ENCODE data around the gene CMIP. TPM values are rescaled to one million over a fixed set of nuclear protein-coding genes. Genes with fewer than 3 reads are reported as not detected.
"Not testable (repeated sequence)": the region's sequence is repeated elsewhere in the genome, so short reads cannot be mapped to it uniquely, and the experiment has no call there.

Gene CMIP
- total RNA-seq, 1 experiment from 2014 or later = 12.7 TPM

DNA sequence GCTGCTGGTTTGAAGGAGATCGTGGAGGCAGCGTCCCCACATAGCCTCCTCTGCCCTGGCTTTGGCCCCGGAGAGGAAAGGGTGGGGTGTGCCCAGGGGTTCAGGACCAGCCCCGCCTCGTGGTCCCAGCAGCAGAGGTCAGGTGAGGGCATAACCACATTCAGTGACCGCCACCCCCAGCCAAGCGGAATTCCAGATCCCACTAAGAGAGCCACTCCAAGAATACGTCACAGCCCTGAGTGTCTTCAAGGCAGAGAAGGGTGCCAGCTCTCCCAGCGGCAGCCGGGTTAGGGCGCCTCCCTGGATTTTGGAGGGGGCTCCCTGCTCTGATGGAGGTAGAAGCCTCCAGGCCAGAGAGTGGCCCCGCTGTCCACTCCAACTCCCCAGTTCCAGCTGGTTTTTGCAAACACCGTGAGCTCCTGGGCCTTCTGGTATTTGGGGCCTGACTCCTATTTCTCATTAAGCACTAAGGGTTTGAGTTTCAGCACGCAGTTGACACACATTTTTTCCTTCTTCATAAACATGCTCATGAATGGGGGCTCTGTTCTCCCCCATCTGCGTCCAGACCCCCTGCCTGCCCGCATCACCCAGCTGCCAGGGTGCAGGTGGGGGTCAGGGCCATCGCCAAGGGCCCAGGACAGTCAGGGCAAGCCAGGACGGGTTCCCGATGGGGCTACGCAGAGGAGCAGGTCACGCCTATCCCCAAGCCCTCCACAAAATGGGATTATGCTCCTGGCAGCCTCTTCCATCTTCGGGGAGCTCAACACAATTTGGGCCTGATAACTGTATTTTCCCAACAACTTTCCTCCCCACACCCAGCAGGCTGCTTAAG, 236.1 kb downstream of the CMIP start:
- Histone ChIP-seq H3K9ac (ENCODE audit: low read length) (no peak overlapping the region), H3K36me3 (ENCODE audit: insufficient read depth, low read length) (no peaks in the 10 kb centered on the region), H3K9me3 (ENCODE audit: low read length) (no peaks in the 10 kb centered on the region), H3K27me3 (ENCODE audit: low read length) (no peaks in the 10 kb centered on the region), H3K4me2 (ENCODE audit: low read depth, low read length, poor library complexity, severe bottlenecking) (no peak overlapping the region), H3K27ac (ENCODE audit: low read length) (no peak overlapping the region), H3K9me2 (replicated peaks; ENCODE audit: insufficient read depth, low read length) (no peaks in the 10 kb centered on the region), H2AFZ (ENCODE audit: low read length) (no peak overlapping the region), H3K79me2 (ENCODE audit: low read length) (no peaks in the 10 kb centered on the region), H3K4me3 (ENCODE audit: low read length) (no peak overlapping the region), H3K4me1 (ENCODE audit: low read length) (no peaks in the 10 kb centered on the region), H4K20me1 (ENCODE audit: insufficient read depth, low read depth, low read length) (0 out of 2 replicates have a peak, but pooled peaks cover 4% of the 10 kb centered on the region)
- no peak for DNase-seq

DNA sequence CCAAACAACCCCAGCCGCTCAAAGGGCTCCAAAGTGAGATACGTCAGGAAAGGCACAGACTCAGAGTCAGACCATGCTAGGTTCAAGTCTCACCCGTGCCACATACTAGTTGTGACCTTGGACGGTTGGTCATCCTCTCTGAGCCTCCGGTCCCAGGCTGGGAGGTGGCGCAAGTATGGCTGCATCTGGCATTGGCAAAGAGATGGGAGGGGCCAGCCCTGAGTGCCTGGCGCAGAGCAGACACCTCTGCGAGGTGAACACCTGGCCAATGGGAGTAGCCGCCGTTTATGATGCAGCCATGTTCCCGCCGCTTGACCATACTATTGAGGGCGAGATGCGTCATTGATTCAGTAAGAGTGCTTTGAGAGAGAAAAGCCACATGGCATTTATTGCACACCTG, 236.7 kb downstream of the CMIP start:
- no peaks in the 10 kb centered on the region for H3K36me3 ChIP-seq (ENCODE audit: insufficient read depth, low read length)
- H3K9me2 ChIP-seq (replicated peaks; ENCODE audit: insufficient read depth, low read length) = no peaks in the 10 kb centered on the region
- H3K79me2 ChIP-seq (ENCODE audit: low read length) = no peaks in the 10 kb centered on the region
- DNase-seq = no peak
- no peak overlapping the region for H2AFZ ChIP-seq (ENCODE audit: low read length)
- H3K9me3 ChIP-seq (ENCODE audit: low read length) = no peaks in the 10 kb centered on the region
- H3K9ac ChIP-seq (ENCODE audit: low read length) = no peak overlapping the region
- H3K4me1 ChIP-seq (ENCODE audit: low read length) = no peaks in the 10 kb centered on the region
- no peak overlapping the region for H3K27ac ChIP-seq (ENCODE audit: low read length)
- H3K27me3 ChIP-seq (ENCODE audit: low read length) = no peaks in the 10 kb centered on the region
- no peak overlapping the region for H3K4me3 ChIP-seq (ENCODE audit: low read length)
- H3K4me2 ChIP-seq (ENCODE audit: low read depth, low read length, poor library complexity, severe bottlenecking) = no peak overlapping the region
- H4K20me1 ChIP-seq (ENCODE audit: insufficient read depth, low read depth, low read length) = 0 out of 2 replicates have a peak, but pooled peaks cover 4% of the 10 kb centered on the region

DNA sequence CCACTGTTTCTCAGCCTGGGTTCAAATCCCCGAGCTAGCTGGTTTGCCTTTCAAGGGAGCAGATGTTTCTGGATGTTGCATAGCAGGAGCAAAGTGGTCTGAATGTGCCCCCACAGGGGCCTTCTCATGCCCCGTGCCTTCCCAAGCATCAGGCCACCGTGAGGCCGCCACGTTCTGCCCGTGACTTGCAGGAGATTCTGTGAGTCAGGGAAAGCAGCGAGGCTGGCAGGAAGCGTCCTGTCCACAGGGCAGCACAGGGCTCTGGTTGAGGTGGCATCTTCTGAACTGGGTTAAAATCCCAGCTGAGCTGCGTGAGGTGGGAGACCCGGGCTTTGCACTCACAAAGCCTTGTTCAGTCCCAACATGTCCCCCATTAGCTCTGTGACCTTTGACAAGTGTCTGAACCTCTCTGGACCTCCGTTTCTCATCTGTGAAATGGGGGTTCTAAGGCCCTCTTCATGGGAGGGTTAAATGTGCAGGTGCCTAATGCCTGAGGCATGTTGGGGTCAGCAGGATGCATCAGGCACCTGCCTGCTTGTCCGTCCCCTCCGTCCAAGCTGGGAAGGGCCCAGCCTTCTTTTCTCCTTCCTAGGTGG, 239.7 kb downstream of the CMIP start:
- DNase-seq = no peak
- no peaks in the 10 kb centered on the region for H3K4me1 ChIP-seq (ENCODE audit: low read length)
- no peaks in the 10 kb centered on the region for H3K27me3 ChIP-seq (ENCODE audit: low read length)
- H4K20me1 ChIP-seq (ENCODE audit: insufficient read depth, low read depth, low read length) = 0 out of 2 replicates have a peak, but pooled peaks cover 4% of the 10 kb centered on the region
- no peaks in the 10 kb centered on the region for H3K9me3 ChIP-seq (ENCODE audit: low read length)
- H3K79me2 ChIP-seq (ENCODE audit: low read length) = no peaks in the 10 kb centered on the region
- H3K27ac ChIP-seq (ENCODE audit: low read length) = no peak overlapping the region
- H2AFZ ChIP-seq (ENCODE audit: low read length) = no peak overlapping the region
- H3K4me3 ChIP-seq (ENCODE audit: low read length) = no peak overlapping the region
- no peaks in the 10 kb centered on the region for H3K36me3 ChIP-seq (ENCODE audit: insufficient read depth, low read length)
- H3K4me2 ChIP-seq (ENCODE audit: low read depth, low read length, poor library complexity, severe bottlenecking) = no peak overlapping the region
- no peaks in the 10 kb centered on the region for H3K9me2 ChIP-seq (replicated peaks; ENCODE audit: insufficient read depth, low read length)
- no peak overlapping the region for H3K9ac ChIP-seq (ENCODE audit: low read length)

DNA sequence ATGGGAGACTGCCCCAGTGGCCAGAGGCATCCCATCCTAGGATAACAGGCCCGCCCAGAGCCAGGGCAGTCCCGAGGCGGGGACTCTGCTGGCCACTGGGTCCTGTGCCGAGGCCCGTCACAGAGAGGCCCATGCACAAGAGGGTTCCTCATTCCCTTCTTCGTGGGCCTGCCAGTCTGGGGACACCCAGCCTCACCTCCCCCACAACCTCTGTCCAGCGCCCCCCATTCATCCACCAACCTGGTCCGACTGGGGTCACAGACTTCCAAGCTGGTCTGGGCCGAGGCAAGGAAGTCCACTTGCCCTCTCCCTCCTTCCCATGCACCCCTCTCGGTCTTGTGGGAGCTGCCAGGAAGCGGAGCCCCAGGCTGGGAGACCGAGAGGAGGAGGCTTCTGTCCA, 240.3 kb downstream of the CMIP start:
- DNase-seq = no peak
- no peak overlapping the region for H3K4me2 ChIP-seq (ENCODE audit: low read depth, low read length, poor library complexity, severe bottlenecking)
- no peaks in the 10 kb centered on the region for H3K27me3 ChIP-seq (ENCODE audit: low read length)
- H3K9me3 ChIP-seq (ENCODE audit: low read length) = no peaks in the 10 kb centered on the region
- no peaks in the 10 kb centered on the region for H3K79me2 ChIP-seq (ENCODE audit: low read length)
- H2AFZ ChIP-seq (ENCODE audit: low read length) = no peak overlapping the region
- H3K4me1 ChIP-seq (ENCODE audit: low read length) = no peaks in the 10 kb centered on the region
- no peak overlapping the region for H3K9ac ChIP-seq (ENCODE audit: low read length)
- no peak overlapping the region for H3K4me3 ChIP-seq (ENCODE audit: low read length)
- no peaks in the 10 kb centered on the region for H3K9me2 ChIP-seq (replicated peaks; ENCODE audit: insufficient read depth, low read length)
- no peak overlapping the region for H3K27ac ChIP-seq (ENCODE audit: low read length)
- H3K36me3 ChIP-seq (ENCODE audit: insufficient read depth, low read length) = no peaks in the 10 kb centered on the region
- 0 out of 2 replicates have a peak, but pooled peaks cover 4% of the 10 kb centered on the region for H4K20me1 ChIP-seq (ENCODE audit: insufficient read depth, low read depth, low read length)

DNA sequence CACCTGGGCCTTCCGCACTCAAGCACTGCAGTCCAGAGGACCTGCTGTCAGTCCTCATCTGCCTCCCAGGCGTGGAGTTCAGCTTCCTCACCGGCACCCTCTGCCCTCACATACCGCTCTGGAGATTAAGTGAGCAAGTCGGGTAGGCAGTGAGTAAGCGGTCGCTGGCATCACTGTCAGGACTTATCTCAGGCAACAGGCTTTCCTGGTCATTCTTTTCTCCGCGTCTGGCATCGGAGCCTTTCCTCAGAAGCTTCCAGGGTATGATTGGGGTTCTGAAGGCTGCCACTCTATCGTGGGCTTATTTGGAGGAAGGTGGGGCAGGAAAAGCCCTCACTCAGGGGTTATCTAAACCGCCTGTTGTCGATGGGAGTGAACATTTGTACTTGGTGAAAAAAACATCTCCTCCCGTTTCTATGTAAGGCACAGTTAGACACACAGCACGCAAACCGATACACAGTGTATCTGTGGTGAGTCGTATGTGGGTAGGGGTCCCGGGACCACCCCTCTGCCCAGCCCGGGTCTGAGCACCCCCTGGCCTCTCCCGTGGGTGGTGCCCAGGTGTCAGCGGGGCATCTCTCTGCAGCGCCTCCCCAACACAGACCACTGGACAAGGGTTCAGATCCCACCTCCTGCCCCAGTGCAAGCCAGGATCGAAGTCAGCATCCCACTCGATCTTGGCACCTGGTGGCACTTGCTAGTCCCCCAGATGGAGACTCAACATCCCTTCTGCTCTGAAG, 242.0 kb downstream of the CMIP start:
- Histone ChIP-seq H2AFZ (ENCODE audit: low read length) (no peak overlapping the region), H3K9me2 (replicated peaks; ENCODE audit: insufficient read depth, low read length) (no peaks in the 10 kb centered on the region), H3K4me2 (ENCODE audit: low read depth, low read length, poor library complexity, severe bottlenecking) (no peak overlapping the region), H4K20me1 (ENCODE audit: insufficient read depth, low read depth, low read length) (0 out of 2 replicates have a peak, but pooled peaks cover 4% of the 10 kb centered on the region), H3K27ac (ENCODE audit: low read length) (no peak overlapping the region), H3K79me2 (ENCODE audit: low read length) (no peaks in the 10 kb centered on the region), H3K9me3 (ENCODE audit: low read length) (no peaks in the 10 kb centered on the region), H3K27me3 (ENCODE audit: low read length) (no peaks in the 10 kb centered on the region), H3K36me3 (ENCODE audit: insufficient read depth, low read length) (no peaks in the 10 kb centered on the region), H3K4me3 (ENCODE audit: low read length) (no peak overlapping the region), H3K9ac (ENCODE audit: low read length) (no peak overlapping the region), H3K4me1 (ENCODE audit: low read length) (no peaks in the 10 kb centered on the region)
- DNase-seq = no peak

DNA sequence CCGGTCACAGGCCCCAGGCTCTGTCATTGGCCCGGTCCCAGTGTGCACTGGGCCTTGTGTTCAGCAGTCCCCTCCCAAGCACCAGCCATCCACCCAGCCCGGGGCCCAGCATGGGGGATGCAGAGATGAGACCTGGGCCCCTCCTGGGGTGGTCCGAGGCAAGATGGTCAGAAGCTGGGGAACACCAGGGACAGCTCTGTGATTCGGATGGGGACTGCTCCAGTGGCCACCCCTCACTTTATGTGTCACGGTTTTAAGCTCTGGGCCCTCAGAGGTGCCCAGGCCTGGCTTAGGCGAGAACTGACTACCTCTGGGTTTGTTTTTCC, 242.5 kb downstream of the CMIP start:
- Histone ChIP-seq H3K9me3 (ENCODE audit: low read length) (no peaks in the 10 kb centered on the region), H2AFZ (ENCODE audit: low read length) (no peak overlapping the region), H3K27me3 (ENCODE audit: low read length) (no peaks in the 10 kb centered on the region), H3K27ac (ENCODE audit: low read length) (no peak overlapping the region), H3K9me2 (replicated peaks; ENCODE audit: insufficient read depth, low read length) (no peaks in the 10 kb centered on the region), H3K79me2 (ENCODE audit: low read length) (no peaks in the 10 kb centered on the region), H3K36me3 (ENCODE audit: insufficient read depth, low read length) (no peaks in the 10 kb centered on the region), H3K4me3 (ENCODE audit: low read length) (no peak overlapping the region), H4K20me1 (ENCODE audit: insufficient read depth, low read depth, low read length) (0 out of 2 replicates have a peak, but pooled peaks cover 4% of the 10 kb centered on the region), H3K9ac (ENCODE audit: low read length) (no peak overlapping the region), H3K4me1 (ENCODE audit: low read length) (no peaks in the 10 kb centered on the region), H3K4me2 (ENCODE audit: low read depth, low read length, poor library complexity, severe bottlenecking) (no peak overlapping the region)
- no peak for DNase-seq

DNA sequence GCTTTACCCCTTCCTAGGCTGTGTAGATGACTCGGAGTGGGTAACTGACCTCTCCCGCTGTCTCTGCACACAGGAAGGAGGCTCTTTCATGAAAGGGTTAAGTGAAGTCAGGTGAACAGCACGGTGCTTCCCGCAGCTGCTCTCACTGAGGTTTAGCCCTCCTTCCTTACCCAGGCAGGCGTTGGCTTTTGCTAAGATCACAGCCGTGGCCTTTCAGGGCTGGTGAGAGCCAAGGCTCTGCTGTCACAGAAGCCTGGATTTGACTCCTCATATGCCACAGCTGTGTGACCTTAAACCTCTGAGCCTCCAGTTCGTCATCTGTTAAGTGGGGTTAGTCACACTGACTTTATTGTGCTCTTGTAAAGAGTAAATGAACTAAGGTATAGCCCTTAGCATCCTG, 243.6 kb downstream of the CMIP start:
- Histone ChIP-seq H3K4me3 (ENCODE audit: low read length) (no peak overlapping the region), H3K4me2 (ENCODE audit: low read depth, low read length, poor library complexity, severe bottlenecking) (no peak overlapping the region), H2AFZ (ENCODE audit: low read length) (no peak overlapping the region), H3K9me2 (replicated peaks; ENCODE audit: insufficient read depth, low read length) (no peaks in the 10 kb centered on the region), H3K36me3 (ENCODE audit: insufficient read depth, low read length) (no peaks in the 10 kb centered on the region), H3K27me3 (ENCODE audit: low read length) (no peaks in the 10 kb centered on the region), H3K9ac (ENCODE audit: low read length) (no peak overlapping the region), H3K4me1 (ENCODE audit: low read length) (no peaks in the 10 kb centered on the region), H3K79me2 (ENCODE audit: low read length) (no peaks in the 10 kb centered on the region), H3K9me3 (ENCODE audit: low read length) (no peaks in the 10 kb centered on the region), H3K27ac (ENCODE audit: low read length) (no peak overlapping the region), H4K20me1 (ENCODE audit: insufficient read depth, low read depth, low read length) (0 out of 2 replicates have a peak, but pooled peaks cover 4% of the 10 kb centered on the region)
- DNase-seq = no peak

DNA sequence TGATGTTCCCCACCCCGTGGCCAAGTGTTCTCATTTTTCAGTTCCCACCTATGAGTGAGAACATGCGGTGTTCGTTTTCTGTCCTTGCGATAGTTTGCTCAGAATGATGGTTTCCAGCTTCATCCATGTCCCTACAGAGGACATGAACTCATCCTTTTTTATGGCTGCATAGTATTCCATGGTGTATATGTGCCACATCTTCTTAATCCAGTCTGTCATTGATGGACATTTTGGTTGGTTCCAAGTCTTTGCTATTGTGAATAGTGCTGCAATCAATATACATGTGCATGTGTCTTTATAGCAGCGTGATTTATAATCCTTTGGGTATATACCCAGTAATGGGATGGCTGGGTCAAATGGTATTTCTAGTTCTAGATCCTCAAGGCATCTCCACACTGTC, 244.2 kb downstream of the CMIP start:
- not testable (repeated sequence) for H2AFZ ChIP-seq (ENCODE audit: low read length); H3K4me1 ChIP-seq (ENCODE audit: low read length); DNase-seq; H3K4me3 ChIP-seq (ENCODE audit: low read length); H3K4me2 ChIP-seq (ENCODE audit: low read depth, low read length, poor library complexity, severe bottlenecking); H3K36me3 ChIP-seq (ENCODE audit: insufficient read depth, low read length); H3K27ac ChIP-seq (ENCODE audit: low read length); H3K9me2 ChIP-seq (replicated peaks; ENCODE audit: insufficient read depth, low read length); H4K20me1 ChIP-seq (ENCODE audit: insufficient read depth, low read depth, low read length); H3K27me3 ChIP-seq (ENCODE audit: low read length); H3K9me3 ChIP-seq (ENCODE audit: low read length); H3K79me2 ChIP-seq (ENCODE audit: low read length); H3K9ac ChIP-seq (ENCODE audit: low read length)
